GM12872 (cell line): Measurements from ENCODE around the gene TAOK1.

Experiments
- CTCF ChIP-seq: IDR thresholded peaks from 3 replicates; pipeline ENCODE4 v1.5.1; 2011; ENCODE audit warnings: low read depth, mild to moderate bottlenecking, low read length, moderate library complexity; ENCODE audit not compliant: insufficient read depth

Gene TAOK1

GRCh38 chr17:29449865-29450671 lies 59.9 kb downstream of the TAOK1 start:
- TF ChIP-seq CTCF, result no peak

GRCh38 chr17:29451121-29451742 lies 61.1 kb downstream of the TAOK1 start:
- no peak for TF ChIP-seq CTCF

GRCh38 chr17:29458066-29458465 lies 67.9 kb downstream of the TAOK1 start:
- no peak for TF ChIP-seq CTCF

- TF ChIP-seq CTCF, result no peak
Measured at GRCh38 chr17:29461483-29462206, 71.5 kb downstream of the TAOK1 start.

GRCh38 chr17:29469276-29469675 lies 79.1 kb downstream of the TAOK1 start:
- no peak for TF ChIP-seq CTCF

GRCh38 chr17:29474297-29474696 lies 84.1 kb downstream of the TAOK1 start:
- no peak for TF ChIP-seq CTCF

GRCh38 chr17:29475891-29476290 lies 85.7 kb downstream of the TAOK1 start:
- no peak for TF ChIP-seq CTCF
